Mammary epithelial cell (primary cell): ENCODE results near the gene RETREG1.

ENCODE experiments used
- CTCF ChIP-seq, 2 donors: IDR thresholded peaks in 1 of 2; conservative IDR thresholded peaks in 1 of 2; 2 replicates each; pipeline ENCODE4 v1.5.1; 2011 to 2012; ENCODE audit warnings: inconsistent platforms in 2 of 2, low read length in 2 of 2, mild to moderate bottlenecking in 2 of 2, control low read depth in 1 of 2, low read depth in 1 of 2; ENCODE audit not compliant: insufficient read depth in 1 of 2; ENCODE audit errors: extremely low read depth in 1 of 2
- EZH2 ChIP-seq: IDR thresholded peaks from 2 replicates; pipeline ENCODE4 v1.6.1; 2012; ENCODE audit warnings: low read length, inconsistent platforms, borderline replicate concordance

- no peak for TF ChIP-seq EZH2
- no peak for TF ChIP-seq CTCF (conservative IDR thresholded peaks at IDR 0.05 in 1 of 2, IDR thresholded peaks at IDR 0.05 in 1 of 2; ENCODE audit: extremely low read depth in 1 of 2, insufficient read depth in 1 of 2, low read depth in 1 of 2, low read length in 2 of 2)
These were observed 98.2 kb downstream of the RETREG1 start for GRCh38 chr5:16518606-16519005.
